H1 (cell line): Measurements from ENCODE around the gene SPOP. TPM values are rescaled to one million over a fixed set of nuclear protein-coding genes. Genes with fewer than 3 reads are reported as not detected.

ENCODE experiments used
- polyA plus RNA-seq, 7 experiments: library from polyadenylated mRNA; depleted of rRNA in 3 of 7; stranded (reverse) in 5 of 7; unstranded in 2 of 7; fragments of >200 nt in 5 of 7; fragments of 200-250 nt in 2 of 7; gene quantifications; 1 replicate in 5 of 7; 2 replicates in 1 of 7; 4 replicates in 1 of 7; pipeline versions ENCODE4 v1.2.1 to v1.2.3, GENCODE V29; 2011 to 2013; ENCODE audit warnings: missing spikeins in 2 of 7, mixed read lengths in 2 of 7
- total RNA-seq: library from RNA; stranded (reverse); fragmentation: NEBNext Ultra II Directional; extraction: Animal tissue kit (Norgen Biotek cat#: 25700); gene quantifications from 2 replicates; pipeline ENCODE4 v1.2.1, GENCODE V29; 2021
- TF ChIP-seq, protein P1 (sequence below): IDR thresholded peaks from 2 replicates; pipeline ENCODE4 v1.6.1; 2012; ENCODE audit warnings: inconsistent platforms

SPOP gene
- total and polyA plus RNA-seq, 2 of the 8 experiments (the other 6 are each of a cell fraction or from before 2014, with no cell fraction given), result 13.3 to 25.6 TPM

DNA sequence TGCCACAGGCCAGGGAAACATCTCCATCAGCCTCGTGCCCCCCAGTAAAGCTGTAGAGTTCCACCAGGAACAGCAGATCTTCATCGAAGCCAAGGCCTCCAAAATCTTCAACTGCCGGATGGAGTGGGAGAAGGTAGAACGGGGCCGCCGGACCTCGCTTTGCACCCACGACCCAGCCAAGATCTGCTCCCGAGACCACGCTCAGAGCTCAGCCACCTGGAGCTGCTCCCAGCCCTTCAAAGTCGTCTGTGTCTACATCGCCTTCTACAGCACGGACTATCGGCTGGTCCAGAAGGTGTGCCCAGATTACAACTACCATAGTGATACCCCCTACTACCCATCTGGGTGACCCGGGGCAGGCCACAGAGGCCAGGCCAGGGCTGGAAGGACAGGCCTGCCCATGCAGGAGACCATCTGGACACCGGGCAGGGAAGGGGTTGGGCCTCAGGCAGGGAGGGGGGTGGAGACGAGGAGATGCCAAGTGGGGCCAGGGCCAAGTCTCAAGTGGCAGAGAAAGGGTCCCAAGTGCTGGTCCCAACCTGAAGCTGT is 98.9 kb downstream of the SPOP start (continued):
- TF ChIP-seq, protein P1, sequence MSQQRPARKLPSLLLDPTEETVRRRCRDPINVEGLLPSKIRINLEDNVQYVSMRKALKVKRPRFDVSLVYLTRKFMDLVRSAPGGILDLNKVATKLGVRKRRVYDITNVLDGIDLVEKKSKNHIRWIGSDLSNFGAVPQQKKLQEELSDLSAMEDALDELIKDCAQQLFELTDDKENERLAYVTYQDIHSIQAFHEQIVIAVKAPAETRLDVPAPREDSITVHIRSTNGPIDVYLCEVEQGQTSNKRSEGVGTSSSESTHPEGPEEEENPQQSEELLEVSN, result no peak
- TF ChIP-seq, all 59 proteins: peak for 0
